SHP77 (cell line): ENCODE measurements around the gene CCL19.

ENCODE experiments used
- DNase-seq, 2 experiments: peaks; one replicate each; lab custom pipeline; 2025; lab: John Stamatoyannopoulos, UW

CCL19 gene

GRCh38 chr9:34662526-34663302, 28.4 kb downstream of the CCL19 start, which contains the start of gene CCL27:
TSS of gene CCL27 (minus strand) at chr9:34662657. CDS start at chr9:34662633, 24 bp downstream.
- no peak for DNase-seq

GRCh38 chr9:34659592-34660253, 31.4 kb downstream of the CCL19 start:
- peak; percentile 45 to 52 for DNase-seq

- DNase-seq = no peak
These were observed 32.6 kb downstream of the CCL19 start for GRCh38 chr9:34658461-34658860.

- DNase-seq = no peak
These were observed 34.1 kb downstream of the CCL19 start for GRCh38 chr9:34656992-34657391.

GRCh38 chr9:34655394-34655793, 35.7 kb downstream of the CCL19 start:
- DNase-seq = no peak

- no peak for DNase-seq
These were observed 36.6 kb downstream of the CCL19 start for GRCh38 chr9:34654323-34655051.

- DNase-seq = no peak
These were observed 37.7 kb downstream of the CCL19 start for GRCh38 chr9:34653151-34654072.

- DNase-seq = no peak
These were observed 38.5 kb downstream of the CCL19 start for GRCh38 chr9:34652602-34653000.

- DNase-seq = peak; percentile 23 to 32
These were observed 39.0 kb downstream of the CCL19 start, which contains the start of gene IL11RA for GRCh38 chr9:34651876-34652601. TSS of gene IL11RA (plus strand) at chr9:34652185. CDS start at chr9:34655218, 3,033 bp downstream.

- DNase-seq = no peak
These were observed 39.8 kb downstream of the CCL19 start for GRCh38 chr9:34651321-34651720.

- DNase-seq = no peak
These were observed 40.3 kb downstream of the CCL19 start for GRCh38 chr9:34650816-34651215.

- DNase-seq = no peak
These were observed 42.4 kb downstream of the CCL19 start for GRCh38 chr9:34648673-34649072.

GRCh38 chr9:34647651-34648050, 43.4 kb downstream of the CCL19 start:
- no peak for DNase-seq

GRCh38 chr9:34647084-34647403, 44.0 kb downstream of the CCL19 start:
- DNase-seq = no peak

GRCh38 chr9:34646211-34647083, 44.6 kb downstream of the CCL19 start, which contains the start of gene GALT:
TSS of gene GALT (plus strand) at chr9:34646675. CDS start at chr9:34646705, 30 bp downstream.
- DNase-seq = peak; percentile 75 to 77

- no peak for DNase-seq
These were observed 46.2 kb downstream of the CCL19 start for GRCh38 chr9:34644766-34645314.

- no peak for DNase-seq
These were observed 48.4 kb downstream of the CCL19 start for GRCh38 chr9:34642679-34643078.
